MM.1S (cell line): ENCODE results near the gene AGPAT2.

Experiments used
- CTCF ChIP-seq: fragments of 300-600 bp; sonication (generic); IDR thresholded peaks from 2 replicates; pipeline ENCODE4 v1.5.1; 2016; ENCODE audit warnings: antibody characterized with exemption, low read length, mixed read lengths
- EZH2 ChIP-seq: fragments of 300-600 bp; sonication (generic); optimal IDR thresholded peaks from 2 replicates; pipeline ENCODE3; 2017; ENCODE audit warnings: low read depth, mild to moderate bottlenecking, antibody characterized with exemption, low read length, mixed read lengths

- TF ChIP-seq CTCF (no peak), EZH2 (no peak)
These were observed 10.7 kb upstream of the AGPAT2 start for GRCh38 chr9:136697821-136698526.
